ENCODE data around the gene MRPL27. TPM values are rescaled to one million over a fixed set of nuclear protein-coding genes. Genes with fewer than 3 reads are reported as not detected.

MRPL27 gene
- total RNA-seq, 2 experiments from 2014 or later, result 13.7 to 14.8 TPM

DNA sequence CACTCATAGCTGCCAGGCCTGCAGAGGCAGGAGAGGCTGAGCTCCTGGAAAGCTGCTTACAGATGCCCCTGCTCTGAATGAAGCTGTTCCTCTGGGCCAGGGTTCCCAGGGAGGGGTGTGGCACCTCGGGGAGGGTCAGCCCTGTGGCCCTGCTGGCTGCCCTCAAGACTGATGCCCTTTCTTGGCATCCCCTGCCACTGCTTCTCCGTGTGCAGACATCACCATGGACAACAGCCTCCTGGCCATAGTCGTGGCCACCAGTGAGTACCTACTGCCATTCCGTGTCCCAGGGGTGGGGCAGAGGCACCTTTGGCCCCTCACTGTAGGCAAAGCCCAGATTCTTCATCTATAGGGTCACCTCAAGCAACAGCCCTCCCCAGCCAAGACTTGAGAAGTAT is 8.9 kb downstream of the MRPL27 start:
- Histone ChIP-seq H3K36me3 (ENCODE audit: insufficient read depth, low read length) (peaks cover 56% of the 10 kb centered on the region), H3K4me1 (ENCODE audit: insufficient read depth, low read length) (peaks cover 11% of the 10 kb centered on the region), H3K27ac (ENCODE audit: low read depth in 1 of 2, low read length in 2 of 2) (no peak overlapping the region), H3K4me3 (ENCODE audit: low read length) (no peak overlapping the region), H3K27me3 (ENCODE audit: control insufficient read depth in 1 of 2, insufficient read depth in 2 of 2, low read length in 2 of 2) (no peaks in the 10 kb centered on the region), H3K9me3 (ENCODE audit: control insufficient read depth in 1 of 2, insufficient read depth in 1 of 2, low read length in 2 of 2) (no peaks in the 10 kb centered on the region)
- TF ChIP-seq, protein P1, sequence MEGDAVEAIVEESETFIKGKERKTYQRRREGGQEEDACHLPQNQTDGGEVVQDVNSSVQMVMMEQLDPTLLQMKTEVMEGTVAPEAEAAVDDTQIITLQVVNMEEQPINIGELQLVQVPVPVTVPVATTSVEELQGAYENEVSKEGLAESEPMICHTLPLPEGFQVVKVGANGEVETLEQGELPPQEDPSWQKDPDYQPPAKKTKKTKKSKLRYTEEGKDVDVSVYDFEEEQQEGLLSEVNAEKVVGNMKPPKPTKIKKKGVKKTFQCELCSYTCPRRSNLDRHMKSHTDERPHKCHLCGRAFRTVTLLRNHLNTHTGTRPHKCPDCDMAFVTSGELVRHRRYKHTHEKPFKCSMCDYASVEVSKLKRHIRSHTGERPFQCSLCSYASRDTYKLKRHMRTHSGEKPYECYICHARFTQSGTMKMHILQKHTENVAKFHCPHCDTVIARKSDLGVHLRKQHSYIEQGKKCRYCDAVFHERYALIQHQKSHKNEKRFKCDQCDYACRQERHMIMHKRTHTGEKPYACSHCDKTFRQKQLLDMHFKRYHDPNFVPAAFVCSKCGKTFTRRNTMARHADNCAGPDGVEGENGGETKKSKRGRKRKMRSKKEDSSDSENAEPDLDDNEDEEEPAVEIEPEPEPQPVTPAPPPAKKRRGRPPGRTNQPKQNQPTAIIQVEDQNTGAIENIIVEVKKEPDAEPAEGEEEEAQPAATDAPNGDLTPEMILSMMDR (IDR thresholded peaks at IDR 0.05), result no peak
- ChIA-PET POLR2A (interaction anchor here (3.1 kb wide), 1 partner anchor 34 kb away, joined by 35 read pairs; the partner anchor contains the start of gene LRRC59), CTCF (no interaction called here)
- Mint-ChIP-seq H3K4me1 (ENCODE audit: low read depth) (peaks cover 9% of the 10 kb centered on the region), H3K27ac (no peak overlapping the region), H3K27me3 (no peaks in the 10 kb centered on the region), H3K36me3 (ENCODE audit: low read depth) (peaks cover 47% of the 10 kb centered on the region), H3K4me3 (no peak overlapping the region), H3K9me3 (no peaks in the 10 kb centered on the region)
- intact Hi-C loops (cut with DNase I, micrococcal nuclease), result loop anchor here in 1 of 2 experiments (5.0 kb wide), 1 partner anchor 33 kb away; the partner anchor contains the start of gene LRRC59
- ATAC-seq (ENCODE audit: poor library complexity) (no peak), DNase-seq (no peak)

DNA sequence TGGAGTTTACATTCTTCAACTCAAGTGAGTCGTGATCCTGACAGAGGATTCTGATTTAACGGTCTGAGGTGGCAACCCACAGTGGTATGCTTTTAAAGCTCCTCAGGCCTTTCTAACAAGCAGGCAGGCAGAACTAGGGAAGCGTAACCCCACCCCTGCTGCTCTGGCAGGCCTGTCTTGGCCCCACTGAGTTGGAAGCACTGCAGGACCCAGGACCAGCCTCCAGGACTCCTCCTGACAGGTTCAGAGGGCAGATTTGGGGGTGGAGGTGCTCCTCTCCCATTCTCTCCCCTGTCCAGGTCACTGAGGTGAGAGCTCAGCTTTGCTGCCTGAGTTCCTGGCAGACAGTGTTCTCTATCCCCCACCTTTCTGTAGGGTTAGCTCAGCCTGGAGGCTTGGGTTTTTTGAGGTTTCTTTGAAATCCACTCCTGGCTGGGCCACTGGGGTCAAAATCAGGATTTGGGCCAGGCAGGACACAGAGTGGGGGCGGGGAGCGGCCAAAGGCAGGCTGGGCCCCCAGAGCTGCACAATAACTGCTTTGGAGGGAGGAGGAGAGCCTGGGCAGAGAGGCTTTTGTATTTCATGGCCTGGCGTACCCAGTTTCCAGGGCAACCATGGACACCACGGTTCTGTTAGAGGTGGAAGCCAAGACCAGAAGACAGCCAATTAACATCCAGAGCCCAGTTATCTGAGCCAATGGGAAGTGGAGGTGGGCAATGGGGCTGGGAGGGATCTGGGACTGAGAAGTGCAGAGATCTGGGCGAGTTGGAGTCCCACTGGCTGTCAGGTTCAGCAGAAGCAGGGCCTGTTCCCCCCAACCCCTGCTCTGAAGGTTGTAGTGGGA is 9.5 kb downstream of the MRPL27 start:
- Histone ChIP-seq H3K27me3 (ENCODE audit: control insufficient read depth in 1 of 2, insufficient read depth in 2 of 2, low read length in 2 of 2) (no peaks in the 10 kb centered on the region), H3K36me3 (ENCODE audit: insufficient read depth, low read length) (peaks cover 56% of the 10 kb centered on the region), H3K4me3 (ENCODE audit: low read length) (no peak overlapping the region), H3K9me3 (ENCODE audit: control insufficient read depth in 1 of 2, insufficient read depth in 1 of 2, low read length in 2 of 2) (no peaks in the 10 kb centered on the region), H3K27ac (ENCODE audit: low read depth in 1 of 2, low read length in 2 of 2) (no peak overlapping the region), H3K4me1 (ENCODE audit: insufficient read depth, low read length) (peaks cover 11% of the 10 kb centered on the region)
- peaks cover 9% of the 10 kb centered on the region for H3K4me1 Mint-ChIP-seq (ENCODE audit: low read depth)
- H3K36me3 Mint-ChIP-seq (ENCODE audit: low read depth), result peaks cover 47% of the 10 kb centered on the region
- ATAC-seq (ENCODE audit: poor library complexity) (no peak), DNase-seq (no peak)
- H3K27me3 Mint-ChIP-seq, result no peaks in the 10 kb centered on the region
- ChIA-PET POLR2A (interaction anchor here (1.7 to 3.1 kb wide), 3 partner anchors 10 to 34 kb away, joined by 21 to 35 read pairs (median 21); partner anchors contain the start of genes EME1, LRRC59, MRPL27 and XYLT2), CTCF (interaction anchor here (1.2 to 2.1 kb wide), 3 partner anchors 18 to 116 kb away, joined by 3 to 22 read pairs (median 8); partner anchors contain the start of gene LRRC59)
- TF ChIP-seq, protein P1 (IDR thresholded peaks at IDR 0.05), result no peak
- no peak overlapping the region for H3K27ac Mint-ChIP-seq
- H3K4me3 Mint-ChIP-seq, result no peak overlapping the region
- H3K9me3 Mint-ChIP-seq, result no peaks in the 10 kb centered on the region
- intact Hi-C loops (cut with DNase I, micrococcal nuclease), result loop anchor here (2.0 to 5.0 kb wide), 3 partner anchors 33 to 115 kb away; partner anchors contain the start of genes LRRC59 (in 2 of the 2) and RSAD1 (in 1 of the 2)

DNA sequence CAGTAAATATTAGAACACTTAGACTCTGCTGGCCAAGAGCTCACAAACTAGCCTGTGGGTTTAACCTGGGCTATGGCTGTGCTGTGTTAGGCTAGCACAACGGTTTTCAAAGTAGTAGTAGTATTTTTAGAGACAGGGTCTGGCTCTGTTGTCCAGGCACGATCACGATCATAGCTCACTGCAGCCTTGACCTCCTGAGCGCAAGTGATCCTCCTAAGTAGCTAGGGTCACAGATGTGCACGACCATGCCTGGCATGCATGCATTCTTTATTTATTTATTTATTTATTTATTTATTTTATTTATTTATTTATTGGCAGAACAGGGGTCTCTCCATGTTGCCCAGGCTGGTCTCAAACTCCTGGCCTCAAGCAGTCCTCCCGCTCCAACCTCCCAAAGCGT is 10.3 kb downstream of the MRPL27 start:
- Histone ChIP-seq H3K4me1 (ENCODE audit: insufficient read depth, low read length) (peaks cover 11% of the 10 kb centered on the region), H3K27me3 (ENCODE audit: control insufficient read depth in 1 of 2, insufficient read depth in 2 of 2, low read length in 2 of 2) (no peaks in the 10 kb centered on the region), H3K4me3 (ENCODE audit: low read length) (no peak overlapping the region), H3K9me3 (ENCODE audit: control insufficient read depth in 1 of 2, insufficient read depth in 1 of 2, low read length in 2 of 2) (no peaks in the 10 kb centered on the region), H3K27ac (ENCODE audit: low read depth in 1 of 2, low read length in 2 of 2) (no peak overlapping the region), H3K36me3 (ENCODE audit: insufficient read depth, low read length) (peaks cover 56% of the 10 kb centered on the region)
- no peaks in the 10 kb centered on the region for H3K27me3 Mint-ChIP-seq
- DNase-seq (no peak), ATAC-seq (ENCODE audit: poor library complexity) (no peak)
- TF ChIP-seq, protein P1 (IDR thresholded peaks at IDR 0.05), result no peak
- H3K36me3 Mint-ChIP-seq (ENCODE audit: low read depth), result peaks cover 47% of the 10 kb centered on the region
- H3K9me3 Mint-ChIP-seq, result no peaks in the 10 kb centered on the region
- H3K4me3 Mint-ChIP-seq, result no peak overlapping the region
- peaks cover 9% of the 10 kb centered on the region for H3K4me1 Mint-ChIP-seq (ENCODE audit: low read depth)
- peak overlapping the region; percentile 10 for H3K27ac Mint-ChIP-seq
- intact Hi-C loops (cut with DNase I, micrococcal nuclease), result loop anchor here (2.0 to 5.0 kb wide), 3 partner anchors 34 to 116 kb away; partner anchors contain the start of genes LRRC59 (in 2 of the 2) and RSAD1 (in 1 of the 2)
- ChIA-PET CTCF (interaction anchor here (0.6 to 2.1 kb wide), 10 partner anchors 8 to 117 kb away, joined by 3 to 22 read pairs (median 4); partner anchors contain the start of genes EME1, LRRC59, MRPL27 and XYLT2), POLR2A (interaction anchor here (0.6 to 3.1 kb wide), 9 partner anchors 9 to 421 kb away, joined by 3 to 35 read pairs (median 4); partner anchors contain the start of genes ACSF2, EME1, LRRC59 and MRPL27)
